Jurkat, Clone E6-1 (cell line): ENCODE results near the gene AHSP.
"Not testable (repeated sequence)": the region's sequence is repeated elsewhere in the genome, so short reads cannot be mapped to it uniquely, and the experiment has no call there.

Source experiments
- DNase-seq: peaks from one replicate; pipeline ENCODE4 v3.0.0-alpha.2; 2011; ENCODE audit warnings: low read depth, low spot score
- H3K4me3 ChIP-seq: 2 replicates; pipeline ENCODE4 v1.5.1; 2011; ENCODE audit warnings: mild to moderate bottlenecking, low read length, control low read depth, moderate library complexity

Gene AHSP

DNA sequence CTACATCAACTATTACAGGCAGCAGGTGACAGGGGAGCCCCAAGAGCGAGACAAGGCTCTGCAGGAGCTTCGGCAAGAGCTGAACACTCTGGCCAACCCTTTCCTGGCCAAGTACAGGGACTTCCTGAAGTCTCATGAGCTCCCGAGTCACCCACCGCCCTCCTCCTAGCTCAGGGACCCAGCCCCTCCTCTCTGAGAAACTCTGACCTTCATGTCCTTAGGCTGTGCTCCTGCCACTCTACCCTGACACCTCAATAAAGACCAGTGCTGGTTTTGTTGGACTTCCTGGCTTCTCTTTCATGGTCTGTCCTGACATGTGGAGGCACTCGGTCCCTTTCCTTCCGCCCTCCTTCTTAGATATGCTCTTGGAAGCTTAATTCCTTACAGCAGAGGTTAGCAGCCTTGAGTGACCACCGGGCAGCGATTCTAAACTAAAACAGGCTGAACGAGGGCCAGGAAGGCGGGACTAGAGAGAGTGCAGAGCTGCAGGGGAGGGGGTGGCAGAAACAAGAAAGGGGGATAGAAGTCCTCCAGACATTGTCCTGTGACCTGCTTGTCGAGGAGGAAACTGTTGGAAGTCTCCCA lies 915 bp downstream of the AHSP start:
- no peak overlapping the region for H3K4me3 ChIP-seq
- DNase-seq = no peak

DNA sequence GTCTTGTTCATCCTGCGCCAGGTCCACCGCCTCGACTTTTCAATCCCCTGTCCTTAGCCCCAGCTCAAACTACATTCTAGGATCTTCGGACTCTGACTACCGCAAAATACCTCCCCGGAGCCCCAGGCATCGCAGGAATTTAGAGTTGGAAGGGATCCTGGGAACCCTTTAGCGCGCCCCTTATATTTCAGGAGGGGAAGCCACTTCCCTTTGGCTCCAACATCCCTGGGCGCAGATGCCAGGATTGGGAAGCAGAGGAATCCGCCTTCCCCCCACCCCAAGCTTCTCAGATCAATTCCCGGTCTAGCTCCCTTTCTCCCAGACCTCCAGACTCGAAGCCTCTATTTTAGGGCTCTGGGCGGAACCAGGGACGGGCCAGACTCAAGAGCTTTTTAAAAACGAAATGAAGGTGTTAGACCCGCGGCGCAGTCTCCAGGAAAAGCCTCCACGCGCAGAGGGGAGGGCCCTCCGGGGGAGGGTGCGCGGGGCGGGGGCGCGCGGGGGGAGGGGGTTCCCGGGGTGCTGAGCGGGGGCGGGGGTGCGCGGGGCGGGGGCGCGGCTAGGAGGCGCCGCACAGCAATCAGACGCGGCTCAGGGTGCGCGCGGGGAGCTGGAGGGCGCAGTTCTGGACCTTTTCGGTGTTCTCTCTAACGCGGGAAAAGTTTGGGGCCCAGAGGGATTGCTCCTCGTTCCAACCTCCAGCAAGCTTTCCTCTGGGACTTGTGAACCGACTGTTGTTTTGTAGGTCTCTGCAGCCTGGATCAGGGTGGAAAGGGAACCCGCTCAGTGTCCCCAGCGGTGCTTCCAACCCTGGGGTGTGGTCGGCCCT lies 1.6 kb downstream of the AHSP start:
- no peak overlapping the region for H3K4me3 ChIP-seq
- DNase-seq = no peak

DNA sequence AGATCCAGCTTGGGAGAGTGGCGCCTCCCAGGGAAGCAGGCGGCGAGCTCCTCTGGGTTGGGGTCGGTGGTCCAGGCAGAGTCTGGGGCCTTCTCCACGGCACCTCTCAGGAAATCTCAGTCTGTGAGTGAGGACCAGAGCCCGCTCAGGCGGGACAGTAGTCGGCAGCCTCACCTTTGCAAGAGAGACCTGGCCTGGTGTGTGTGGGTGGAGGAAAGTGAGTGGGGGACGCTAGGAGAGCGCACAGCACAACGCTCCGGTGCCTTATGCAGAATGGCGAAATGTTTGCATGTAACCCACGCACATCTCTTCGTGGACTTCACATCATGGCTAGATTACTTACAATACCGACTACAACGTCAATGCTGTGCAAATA lies 2.2 kb downstream of the AHSP start:
- DNase-seq = no peak
- no peak overlapping the region for H3K4me3 ChIP-seq

DNA sequence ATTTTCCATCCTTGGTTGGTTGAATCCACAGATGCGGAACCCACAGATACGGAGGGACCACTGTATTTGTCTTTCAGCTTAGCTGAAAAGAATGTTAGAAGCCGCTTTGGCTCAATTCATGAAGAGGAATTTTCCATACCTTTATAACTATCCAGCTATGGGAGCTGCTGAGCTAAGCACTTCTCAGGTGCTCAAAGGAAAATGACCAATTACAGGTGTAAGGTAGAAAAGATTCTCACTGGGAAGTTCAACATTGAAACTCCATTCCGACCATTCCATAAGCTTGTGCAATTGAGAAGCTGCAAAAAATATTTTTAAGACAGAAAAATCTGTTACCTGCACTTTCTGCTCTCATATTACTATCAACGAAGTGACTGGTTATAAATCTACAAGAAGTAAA lies 2.7 kb downstream of the AHSP start:
- no peak for DNase-seq

DNA sequence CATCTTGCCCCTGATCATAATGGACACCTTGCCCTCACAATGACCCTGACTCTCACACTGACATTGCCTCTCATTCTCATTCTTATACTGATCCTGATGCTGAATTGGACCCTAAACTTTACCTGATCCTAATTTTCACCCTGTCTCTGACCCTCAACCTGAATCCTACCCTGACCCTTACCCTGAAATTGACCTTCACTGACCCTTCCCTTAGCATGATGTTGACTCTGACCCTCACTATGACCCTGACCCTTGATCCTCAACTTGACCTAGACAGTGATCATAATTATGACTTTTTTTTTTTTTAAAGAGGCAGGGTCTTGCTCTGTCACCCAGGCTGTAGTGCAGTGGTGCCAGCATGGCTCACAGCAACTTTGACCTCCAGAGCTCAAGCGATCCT lies 3.4 kb downstream of the AHSP start:
- DNase-seq = no peak
- H3K4me3 ChIP-seq = no peak overlapping the region

More for the DNA sequence above, 2.7 kb downstream of the AHSP start:
- no peak overlapping the region for H3K4me3 ChIP-seq

DNA sequence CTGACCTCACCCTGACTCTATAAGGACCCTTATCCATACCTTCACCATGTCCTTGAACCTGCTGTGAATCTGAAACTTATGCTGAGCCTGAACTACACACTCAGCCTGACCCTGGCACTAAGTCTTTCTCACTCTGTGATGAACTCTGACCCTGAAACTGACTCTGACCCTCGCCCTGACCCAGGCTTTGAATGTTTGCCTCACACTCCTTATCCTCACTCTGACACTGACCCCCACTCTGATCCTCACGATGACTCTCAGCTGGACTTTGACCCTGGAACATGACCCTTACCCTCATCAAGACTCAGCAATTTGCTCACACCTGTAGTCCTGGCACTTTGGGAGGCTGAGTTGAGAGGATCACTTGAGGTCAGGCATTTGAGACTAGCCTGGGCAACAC lies 4.4 kb downstream of the AHSP start:
- H3K4me3 ChIP-seq = no peak overlapping the region
- no peak for DNase-seq

DNA sequence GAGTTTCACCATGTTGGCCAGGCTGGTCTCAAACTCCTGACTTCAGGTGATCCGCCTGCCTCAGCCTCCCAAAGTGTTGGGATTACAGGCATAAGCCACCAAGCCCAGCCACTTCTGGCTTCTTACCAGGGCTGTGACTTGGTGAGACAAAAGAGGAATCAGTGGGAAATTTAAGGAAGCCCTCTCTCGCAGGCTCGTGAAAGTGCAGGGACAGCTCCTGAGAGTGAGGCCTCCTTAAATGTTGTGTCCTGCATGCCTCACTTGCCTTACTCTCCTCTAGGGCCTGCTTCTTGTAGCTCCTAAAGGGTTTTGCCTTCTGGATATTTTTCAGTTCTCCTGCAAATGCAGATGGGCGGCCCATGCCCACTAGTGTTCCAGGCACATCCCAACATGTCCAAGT lies 5.2 kb downstream of the AHSP start:
- no peak overlapping the region for H3K4me3 ChIP-seq
- DNase-seq = no peak

DNA sequence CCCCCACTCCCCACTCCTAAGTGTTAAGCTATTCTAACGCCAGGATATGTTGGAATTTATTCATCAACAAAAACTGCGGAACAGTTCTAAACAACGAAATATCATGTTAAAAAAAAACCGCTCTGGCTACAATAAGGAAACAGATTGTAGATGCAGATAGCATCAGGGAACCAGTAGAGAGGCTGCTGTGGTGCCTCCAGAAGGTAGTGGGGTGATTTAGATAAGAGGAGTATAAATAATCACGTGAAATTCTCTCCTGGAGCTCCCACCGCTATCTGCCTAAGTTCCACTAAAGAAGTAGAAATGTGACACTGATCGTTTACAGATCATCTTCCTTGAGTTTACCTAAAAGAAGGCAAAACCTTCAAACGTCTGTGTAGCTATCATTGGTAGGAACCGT lies 8.0 kb downstream of the AHSP start:
- DNase-seq = peak; percentile 79
- H3K4me3 ChIP-seq = peak overlapping the region; percentile 8

DNA sequence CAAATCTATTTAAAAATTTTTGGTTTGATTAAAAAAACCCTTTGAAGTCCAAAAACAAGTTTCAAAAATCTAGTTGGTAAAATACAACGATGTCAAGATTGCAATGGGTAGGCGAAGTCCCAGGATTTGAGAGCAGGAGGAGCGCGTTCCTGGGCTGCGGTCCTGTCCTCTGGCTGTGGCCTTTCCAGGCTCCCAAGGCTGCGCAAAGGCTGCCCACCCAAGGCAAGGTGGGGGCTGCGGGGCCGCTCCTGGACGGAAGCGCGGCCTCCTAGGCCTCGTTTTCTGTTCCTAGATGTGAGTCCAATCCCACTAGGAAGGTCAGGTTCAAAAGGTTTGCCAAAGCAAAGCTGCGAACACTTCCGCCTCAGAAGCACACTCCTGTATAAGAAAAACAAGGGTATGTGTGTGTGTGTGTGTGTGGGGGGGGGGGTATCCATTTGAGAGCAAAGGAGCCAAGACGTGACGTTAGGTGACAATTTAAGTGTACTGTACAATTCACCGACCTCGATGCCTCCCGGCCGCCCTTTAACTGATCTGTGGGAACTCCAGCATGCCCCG lies 9.2 kb downstream of the AHSP start:
- no peak overlapping the region for H3K4me3 ChIP-seq
- no peak for DNase-seq

DNA sequence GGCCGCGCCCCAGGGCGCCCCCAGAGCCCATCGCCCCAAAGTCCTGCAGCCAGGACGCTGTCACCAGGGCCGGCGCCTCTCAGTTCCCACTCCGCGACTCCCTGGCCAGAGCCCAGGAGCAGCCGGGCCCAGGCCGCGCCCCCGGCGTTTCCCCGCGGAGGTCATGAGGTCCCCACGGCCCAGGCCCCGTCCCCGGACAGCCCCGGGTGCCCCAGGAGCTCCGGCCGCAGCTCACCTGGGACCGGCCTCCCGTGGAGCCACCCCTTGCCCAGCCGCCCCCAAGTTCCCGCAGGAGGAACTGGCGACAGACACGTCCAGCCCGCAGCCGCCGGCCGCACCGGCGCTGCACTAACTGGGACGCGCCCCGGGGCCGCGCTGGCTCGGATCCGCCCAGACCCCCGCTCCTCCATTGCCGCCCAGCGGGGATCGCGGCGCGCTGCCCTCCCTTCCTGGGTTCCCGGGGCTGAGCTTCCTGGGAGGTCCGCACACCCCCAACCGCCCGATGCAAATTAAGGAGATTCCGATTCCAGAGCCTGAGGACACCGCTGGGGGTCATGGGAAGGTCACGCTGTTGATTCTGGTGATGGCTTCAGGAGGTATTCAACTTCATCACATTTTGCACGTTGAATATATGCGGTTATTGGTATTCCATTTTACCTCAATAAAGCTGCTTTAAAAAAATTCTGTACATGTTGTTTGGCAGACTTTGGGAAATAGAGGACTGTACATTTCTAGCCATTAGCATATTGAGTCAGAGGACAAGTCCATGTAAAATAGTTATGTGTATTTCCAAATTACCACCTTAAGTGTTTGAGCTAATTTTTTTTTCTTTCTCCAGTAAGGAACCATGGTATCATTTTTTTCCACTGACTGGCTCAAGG lies 9.9 kb downstream of the AHSP start:
- H3K4me3 ChIP-seq = no peak overlapping the region
- no peak for DNase-seq

DNA sequence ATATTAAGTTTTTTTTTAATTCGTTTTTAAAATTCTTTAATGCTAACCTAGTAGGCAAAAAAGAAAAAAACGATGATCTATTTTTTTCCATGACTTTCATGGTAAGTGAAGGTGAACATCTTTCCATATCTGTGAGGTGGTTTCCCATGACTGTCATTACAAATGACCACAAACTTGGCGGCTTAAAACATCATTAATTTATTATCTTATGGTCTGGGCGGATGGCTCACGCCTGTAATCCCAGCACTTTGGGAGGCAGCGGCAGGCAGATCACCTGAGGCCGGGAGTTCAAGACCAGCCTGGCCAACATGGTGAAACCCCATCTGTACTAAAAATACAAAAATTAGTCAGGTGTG lies 10.5 kb downstream of the AHSP start:
- not testable (repeated sequence) for H3K4me3 ChIP-seq

DNA sequence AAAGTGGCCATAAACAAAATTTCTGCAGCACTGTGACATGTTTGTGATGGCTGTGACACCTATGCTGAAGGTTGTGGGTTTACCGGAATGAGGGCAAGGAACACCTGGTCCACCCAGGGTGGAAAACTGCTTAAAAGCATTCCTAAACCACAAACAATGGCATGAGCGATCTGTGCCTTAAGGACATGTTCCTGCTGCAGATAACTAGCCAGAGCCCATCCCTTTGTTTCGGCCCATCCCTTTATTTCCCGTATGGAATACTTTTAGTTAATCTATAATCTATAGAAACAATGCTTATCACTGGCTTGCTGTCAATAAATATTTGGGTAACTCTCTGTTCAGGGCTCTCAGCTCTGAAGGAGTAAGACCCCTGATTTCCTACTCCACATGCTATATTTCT lies 12.1 kb downstream of the AHSP start:
- DNase-seq = not testable (repeated sequence)

More for the DNA sequence above, 10.5 kb downstream of the AHSP start:
- DNase-seq = not testable (repeated sequence)

DNA sequence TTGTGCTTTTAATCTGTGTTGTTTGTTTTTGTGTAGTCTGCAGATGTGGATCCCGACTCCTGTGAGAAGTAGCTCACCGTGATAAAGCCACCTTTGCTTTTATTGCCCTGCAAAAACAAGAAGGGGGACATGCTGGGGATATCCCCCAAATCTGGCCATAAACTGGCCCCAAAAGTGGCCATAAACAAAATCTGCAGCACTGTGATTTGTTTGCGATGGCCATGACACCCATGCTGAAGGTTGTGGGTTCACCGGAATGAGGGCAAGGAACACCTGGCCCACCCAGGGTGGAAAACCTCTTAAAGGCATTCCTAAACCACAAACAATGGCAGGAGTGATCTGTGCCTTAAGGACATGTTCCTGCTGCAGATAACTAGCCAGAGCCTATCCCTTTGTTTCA lies 15.1 kb downstream of the AHSP start:
- DNase-seq = no peak
- H3K4me3 ChIP-seq = no peak overlapping the region

More for the DNA sequence above, 12.1 kb downstream of the AHSP start:
- not testable (repeated sequence) for H3K4me3 ChIP-seq

DNA sequence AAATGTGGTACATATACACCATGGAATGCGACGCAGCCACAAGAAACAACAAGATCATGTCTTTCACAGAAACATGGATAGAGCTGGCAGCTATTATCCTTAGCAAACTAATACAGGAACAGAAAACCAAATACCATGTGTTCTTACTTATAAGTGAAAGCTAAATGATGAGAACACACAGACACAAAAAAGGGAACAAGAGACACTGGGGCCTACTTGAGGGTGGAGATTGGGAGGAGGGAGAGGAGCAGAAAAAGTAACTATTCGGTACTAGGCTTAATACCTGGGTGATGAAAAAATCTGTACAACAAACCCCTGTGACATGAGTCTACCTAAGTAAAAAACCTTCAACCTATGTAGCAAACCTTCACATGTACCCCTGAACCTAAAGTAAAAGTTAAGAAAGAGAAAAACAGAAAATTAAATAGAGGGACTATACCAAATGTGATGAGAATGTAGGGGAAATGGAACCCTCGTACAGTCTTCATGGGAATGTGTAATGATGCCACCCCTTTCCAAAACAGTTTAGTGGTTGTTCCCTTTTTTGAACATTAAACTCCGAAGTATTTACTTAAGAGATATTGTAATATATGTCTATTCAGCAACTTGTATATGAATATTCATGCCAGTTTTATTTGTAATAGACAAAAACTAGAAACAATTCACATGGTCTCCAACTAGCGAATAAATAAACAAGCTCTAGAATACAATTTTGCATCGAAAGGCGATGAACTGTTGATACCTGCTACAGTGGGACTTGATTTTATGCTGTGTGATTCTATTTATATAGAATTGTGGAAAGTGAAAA lies 33.9 kb downstream of the AHSP start:
- no peak for DNase-seq
- H3K4me3 ChIP-seq = no peak overlapping the region

DNA sequence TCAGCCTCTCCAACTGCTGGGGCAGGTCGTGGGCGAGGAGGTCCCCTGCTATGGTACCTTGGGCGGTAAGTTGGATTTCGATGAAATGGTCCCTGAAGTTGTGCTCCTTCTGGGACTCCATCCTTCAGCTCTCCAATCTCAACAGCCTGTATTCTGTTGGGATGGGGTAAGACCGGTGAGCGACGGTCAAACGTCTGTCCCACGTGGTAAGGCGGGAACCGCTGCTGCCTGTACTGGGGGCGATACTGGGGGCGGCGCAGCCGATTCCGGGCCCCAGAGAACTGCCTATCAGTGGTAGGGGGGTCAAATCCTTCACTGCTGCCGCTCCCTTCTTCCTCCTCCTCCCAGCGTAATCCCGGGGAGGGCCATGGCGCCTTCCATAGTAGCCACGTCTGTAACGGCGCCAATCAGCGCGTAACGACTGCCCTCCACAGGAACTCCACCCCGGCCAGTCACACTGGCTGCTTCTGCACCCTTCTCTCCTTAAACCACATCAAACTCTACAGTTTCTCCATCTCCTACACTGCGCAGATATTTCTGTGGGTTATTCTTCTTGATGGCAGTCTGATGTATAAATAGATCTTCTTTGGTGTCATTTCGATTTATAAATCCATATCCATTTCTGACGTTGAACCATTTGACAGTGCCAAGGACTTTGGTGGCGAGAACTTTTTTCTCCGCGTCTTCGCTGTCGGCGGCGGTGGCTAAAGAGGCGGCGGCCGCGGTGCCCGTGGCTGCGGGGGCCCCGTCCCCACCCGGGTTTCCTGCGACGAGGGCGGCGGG lies 41.1 kb downstream of the AHSP start:
- DNase-seq = no peak

DNA sequence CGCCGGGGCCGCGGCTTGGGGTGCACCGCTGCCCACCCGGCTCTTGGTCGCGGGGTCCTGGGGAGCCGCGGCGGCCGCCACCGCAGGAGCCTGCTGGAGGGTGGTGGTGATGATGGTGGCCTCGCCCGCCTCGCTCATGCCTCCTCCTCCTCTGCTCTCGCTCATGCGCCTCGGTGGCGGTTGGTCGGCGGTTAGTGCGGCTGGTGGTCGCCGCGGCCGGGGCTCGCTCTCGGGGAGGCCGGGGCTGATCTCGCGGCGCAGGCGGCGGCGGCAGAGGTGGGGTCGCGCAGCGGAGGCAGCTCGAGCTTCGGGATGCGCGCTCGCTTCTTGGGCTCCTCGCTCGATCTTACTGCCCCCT lies 41.6 kb downstream of the AHSP start:
- H3K4me3 ChIP-seq = no peak overlapping the region
- DNase-seq = no peak

More for the DNA sequence above, 41.1 kb downstream of the AHSP start:
- H3K4me3 ChIP-seq = no peak overlapping the region

DNA sequence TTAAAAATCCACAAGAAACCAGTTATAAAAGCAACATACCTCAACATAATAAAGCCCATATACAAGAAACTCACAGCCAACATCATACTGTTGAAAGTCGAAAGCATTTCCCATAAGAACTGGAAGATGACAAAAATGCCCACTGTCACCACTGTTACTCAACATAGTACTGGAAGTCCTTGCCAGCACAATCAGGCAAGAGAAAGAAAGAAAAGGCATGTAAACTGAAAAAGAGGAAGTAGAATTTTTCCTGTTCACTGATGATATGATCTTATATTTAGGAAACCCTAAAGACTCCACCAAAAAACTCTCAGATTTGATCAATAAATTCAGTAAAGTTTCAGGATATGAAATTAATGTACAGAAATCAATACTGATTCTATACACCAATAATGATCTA lies 45.1 kb downstream of the AHSP start:
- DNase-seq = no peak
- no peak overlapping the region for H3K4me3 ChIP-seq

DNA sequence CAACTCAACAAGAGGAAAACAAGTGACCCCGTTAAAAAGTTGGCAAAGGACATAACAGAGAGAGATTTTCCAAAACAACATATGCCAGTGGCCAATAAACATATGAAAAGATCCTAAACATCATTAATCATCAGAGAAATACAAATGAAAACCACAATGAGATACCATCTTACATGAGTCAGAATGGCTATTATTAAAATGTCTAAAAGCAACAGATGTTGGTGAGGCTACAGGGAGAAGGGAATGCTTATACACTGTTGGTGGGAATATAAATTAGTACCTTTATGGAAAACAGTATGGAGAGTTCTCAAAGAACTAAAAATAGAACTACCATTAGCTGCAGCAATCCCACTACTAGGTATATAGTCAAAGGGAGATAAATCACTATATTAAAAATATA lies 46.5 kb downstream of the AHSP start:
- not testable (repeated sequence) for DNase-seq, H3K4me3 ChIP-seq
